GM21447 (cell line): ENCODE data around the gene TCF4.

Experiments used
- ATAC-seq: cut with Tn5 transposase; IDR thresholded peaks from one replicate; pipeline ENCODE4 v1.9.1; 2021; ENCODE audit not compliant: unreplicated experiment

Gene TCF4

GRCh38 chr18:55587418-55588110, 428 bp downstream of the TCF4 start:
- no peak for ATAC-seq

- ATAC-seq, result no peak
These were observed 2.0 kb downstream of the TCF4 start for GRCh38 chr18:55585920-55586561.

GRCh38 chr18:55585065-55585919, 2.7 kb downstream of the TCF4 start:
- ATAC-seq, result no peak

GRCh38 chr18:55584201-55584600, 3.8 kb downstream of the TCF4 start:
- no peak for ATAC-seq

- ATAC-seq, result no peak
These were observed 5.7 kb downstream of the TCF4 start for GRCh38 chr18:55582325-55582724.

GRCh38 chr18:55579501-55580270, 8.3 kb downstream of the TCF4 start:
- ATAC-seq, result no peak

- ATAC-seq, result no peak
These were observed 10.0 kb downstream of the TCF4 start for GRCh38 chr18:55577812-55578539.

GRCh38 chr18:55576001-55576400, 12.0 kb downstream of the TCF4 start:
- ATAC-seq, result no peak

- no peak for ATAC-seq
These were observed 12.9 kb downstream of the TCF4 start for GRCh38 chr18:55575066-55575465.

GRCh38 chr18:55573386-55573785, 14.6 kb downstream of the TCF4 start:
- ATAC-seq, result no peak

GRCh38 chr18:55570966-55571365, 17.0 kb downstream of the TCF4 start:
- no peak for ATAC-seq

- ATAC-seq, result no peak
These were observed 21.5 kb downstream of the TCF4 start for GRCh38 chr18:55566456-55566935.

GRCh38 chr18:55559739-55560138, 28.3 kb downstream of the TCF4 start:
- no peak for ATAC-seq

GRCh38 chr18:55557211-55557610, 30.8 kb downstream of the TCF4 start:
- ATAC-seq, result no peak

GRCh38 chr18:55555395-55556027, 32.5 kb downstream of the TCF4 start:
- ATAC-seq, result no peak

- no peak for ATAC-seq
These were observed 35.3 kb downstream of the TCF4 start for GRCh38 chr18:55552526-55553189.

- ATAC-seq, result no peak
These were observed 36.8 kb downstream of the TCF4 start for GRCh38 chr18:55551227-55551626.

- no peak for ATAC-seq
These were observed 37.5 kb downstream of the TCF4 start for GRCh38 chr18:55550471-55550870.

GRCh38 chr18:55549474-55550104, 38.4 kb downstream of the TCF4 start:
- ATAC-seq, result no peak
